Esophagus squamous epithelium (tissue), 5 donors: Measurements from ENCODE around the gene BAG3. TPM values are rescaled to one million over a fixed set of nuclear protein-coding genes. Genes with fewer than 3 reads are reported as not detected.

Experiments
- DNase-seq: peaks from one replicate; lab custom pipeline; 2025; lab: John Stamatoyannopoulos, UW
- H3K27ac ChIP-seq, 4 donors: fragments of 200-600 bp; sonication (generic); one replicate each; pipeline ENCODE4 v1.5.1; 2016 to 2019; ENCODE audit warnings: mild to moderate bottlenecking in 1 of 4
- H3K27me3 ChIP-seq, 4 donors: fragments of 200-600 bp; sonication (generic); 1 replicate in 3 of 4; 2 replicates in 1 of 4; pipeline versions ENCODE4 v1.5.1 to v1.6.0; 2017 to 2021; ENCODE audit warnings: antibody characterized with exemption in 1 of 4
- H3K36me3 ChIP-seq, 3 donors: fragments of 200-600 bp; sonication (generic); one replicate each; pipeline ENCODE4 v1.5.1; 2016 to 2019
- H3K4me1 ChIP-seq, 3 donors: fragments of 200-600 bp; sonication (generic); one replicate each; pipeline ENCODE4 v1.5.1; 2017 to 2019
- H3K4me3 ChIP-seq, 4 donors: fragments of 200-600 bp; sonication (generic); 1 replicate in 3 of 4; 2 replicates in 1 of 4; pipeline ENCODE4 v1.5.1; 2016 to 2019; ENCODE audit warnings: mild to moderate bottlenecking in 2 of 4, moderate library complexity in 1 of 4
- H3K9me3 ChIP-seq, 3 donors: fragments of 200-600 bp; sonication (generic); one replicate each; pipeline ENCODE4 v1.5.1; 2016 to 2019
- CTCF ChIP-seq, 6 experiments: fragments of 450-650 bp in 4 of 6; fragments of 200-600 bp in 2 of 6; sonication (generic) in 2 of 6; IDR thresholded peaks; one replicate each; pipeline ENCODE4 v1.5.1; 2016 to 2019; ENCODE audit warnings: antibody characterized with exemption in 6 of 6, mild to moderate bottlenecking in 4 of 6, moderate library complexity in 4 of 6
- POLR2A ChIP-seq, 4 donors: fragments of 450-650 bp; IDR thresholded peaks; one replicate each; pipeline ENCODE4 v1.6.1; 2017; ENCODE audit warnings: antibody characterized with exemption in 4 of 4, mild to moderate bottlenecking in 4 of 4, moderate library complexity in 3 of 4
- WGBS, 2 donors: methylation state at CpG; one replicate each; pipeline ENCODE4 v1.1.5; 2018; 5-methylcytosine and 5-hydroxymethylcytosine counted together
- intact Hi-C: fragments of 100-400 bp; cut with DNase I; formaldehyde crosslinking; loops from one replicate; pipeline ENCODE4 v1.15.0; 2022
- total RNA-seq, 4 donors: library from RNA; depleted of rRNA; stranded (reverse); fragments of >200 nt; gene quantifications; one replicate each; pipeline ENCODE4 v1.1.0, GENCODE V29; 2016
- donor health status: DM: yes; HTN: yes; CAD: no.

Gene BAG3
- total RNA-seq, 4 donors from 2014 or later, result 51.6 to 102 (median 57.2) TPM

GRCh38 chr10:119724593-119725516 is 73.7 kb downstream of the BAG3 start:
- Histone ChIP-seq H3K27ac (peak overlapping the region; percentile 86 to 98 (median 92)), H3K36me3 (no peaks in the 10 kb centered on the region), H3K27me3 (no peaks in the 10 kb centered on the region), H3K4me1 (peaks cover 6 to 45% (median 23%) of the 10 kb centered on the region in 3 donors), H3K4me3 (peak overlapping the region; percentile 59 to 93 (median 90)), H3K9me3 (no peaks in the 10 kb centered on the region)
- WGBS, 2 donors, result 28 to 33% methylated on average over 16 to 18 of the region's 21 CpGs
- no peak for DNase-seq
- intact Hi-C loops, result loop anchor here (5.0 kb wide), 1 partner anchor 38 kb away; no protein-coding TSS in a partner anchor
- no peak for TF ChIP-seq POLR2A (IDR thresholded peaks at IDR 0.05)
- no peak for TF ChIP-seq CTCF (IDR thresholded peaks at IDR 0.05)

DNA sequence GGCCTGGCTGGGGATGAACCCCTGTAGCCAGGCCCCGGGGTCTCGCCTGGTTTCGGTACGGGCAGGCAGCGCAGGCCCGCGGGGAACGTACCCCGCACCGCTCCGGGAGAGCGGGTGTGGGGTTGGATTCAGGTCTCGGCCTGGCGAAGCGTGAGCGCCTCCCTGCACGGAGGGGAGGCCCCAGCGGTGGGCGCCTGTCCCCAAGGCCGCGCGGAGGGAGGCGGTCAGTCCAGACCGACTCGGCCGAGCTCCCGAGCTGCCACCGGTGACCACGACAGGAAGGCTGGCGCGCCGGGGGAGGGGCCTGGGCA is 74.3 kb downstream of the BAG3 start:
- WGBS, 2 donors, result 2% methylated on average over 7 of the region's 32 CpGs; no CpG with 5 or more reads in 1 of the 2 donors

DNA sequence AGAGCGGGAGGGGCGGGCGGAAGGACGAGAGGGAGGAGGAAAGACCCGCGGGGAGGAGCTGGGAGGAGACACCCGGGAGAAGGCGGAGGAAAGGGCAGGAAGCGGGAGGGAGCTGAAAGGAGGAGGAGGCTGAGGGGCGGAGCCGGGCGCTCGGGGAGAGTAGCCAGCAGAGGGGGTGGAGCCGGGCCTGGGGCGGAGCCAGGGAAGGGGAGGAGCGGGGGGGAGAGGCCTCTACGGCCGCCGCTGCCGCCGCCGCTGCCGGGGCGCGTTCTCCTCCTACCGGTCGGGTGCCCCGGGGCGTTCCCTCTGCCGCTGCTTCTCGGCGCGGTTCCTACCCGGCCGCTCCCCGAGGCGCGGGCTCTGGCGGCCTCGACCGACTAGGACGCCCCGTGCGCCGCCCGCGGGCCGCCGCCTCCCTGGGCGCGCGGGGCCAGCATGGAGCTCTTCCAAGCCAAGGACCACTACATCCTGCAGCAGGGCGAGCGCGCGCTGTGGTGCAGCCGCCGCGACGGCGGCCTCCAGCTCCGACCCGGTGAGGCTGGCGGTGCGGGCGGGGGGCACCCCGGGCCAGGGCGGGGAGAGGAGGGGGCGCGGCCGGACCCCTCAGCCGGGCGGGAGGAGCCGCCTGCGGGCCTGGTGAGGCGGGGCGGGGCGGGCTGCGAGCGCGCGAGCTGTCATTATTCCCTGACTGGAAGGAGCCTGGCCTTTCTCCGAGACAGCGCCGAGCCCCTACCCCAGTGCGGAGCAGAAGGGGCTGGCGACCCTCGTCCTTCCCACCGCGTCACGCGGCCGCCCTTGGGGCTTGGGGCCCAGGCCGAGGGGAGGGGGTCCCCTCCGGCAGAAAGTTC is 74.9 kb downstream of the BAG3 start, which contains the start of gene INPP5F:
INPP5F (plus strand) TSS at position 223 of the 848 bp plus-strand sequence; CDS start at position 436, 213 bp downstream.
- Histone ChIP-seq H3K4me3 (peak within 1 kb of the TSS; percentile 59 to 93 (median 90)), H3K9me3 (no peaks in the 10 kb centered on the region), H3K27me3 (no peaks in the 10 kb centered on the region), H3K4me1 (peaks cover 6 to 45% (median 23%) of the 10 kb centered on the region in 3 donors), H3K36me3 (no peaks in the 10 kb centered on the region), H3K27ac (peak within 1 kb of the TSS; percentile 86 to 98 (median 92))
- TF ChIP-seq CTCF (IDR thresholded peaks at IDR 0.05) (peak in 3 of 6 experiments; percentile 18 to 39 (median 31)), POLR2A (IDR thresholded peaks at IDR 0.05) (peak in 2 of 4 donors; percentile 48 to 74)
- intact Hi-C loops, result loop anchor here (5.0 kb wide), 1 partner anchor 39 kb away; no protein-coding TSS in a partner anchor
- peak; percentile 95 for DNase-seq
- WGBS, 2 donors, result 0% methylated on average over 13 to 31 of the region's 95 CpGs

More for the DNA sequence above, 74.3 kb downstream of the BAG3 start:
- Histone ChIP-seq H3K4me1 (peaks cover 6 to 45% (median 23%) of the 10 kb centered on the region in 3 donors), H3K9me3 (no peaks in the 10 kb centered on the region), H3K27ac (peak overlapping the region; percentile 86 to 98 (median 92)), H3K4me3 (peak overlapping the region; percentile 59 to 93 (median 90)), H3K36me3 (no peaks in the 10 kb centered on the region), H3K27me3 (no peaks in the 10 kb centered on the region)
- DNase-seq, result no peak
- TF ChIP-seq CTCF (IDR thresholded peaks at IDR 0.05) (no peak), POLR2A (IDR thresholded peaks at IDR 0.05) (peak in 3 of 4 donors; percentile 36 to 77 (median 68))
- intact Hi-C loops, result loop anchor here (5.0 kb wide), 1 partner anchor 38 kb away; no protein-coding TSS in a partner anchor

DNA sequence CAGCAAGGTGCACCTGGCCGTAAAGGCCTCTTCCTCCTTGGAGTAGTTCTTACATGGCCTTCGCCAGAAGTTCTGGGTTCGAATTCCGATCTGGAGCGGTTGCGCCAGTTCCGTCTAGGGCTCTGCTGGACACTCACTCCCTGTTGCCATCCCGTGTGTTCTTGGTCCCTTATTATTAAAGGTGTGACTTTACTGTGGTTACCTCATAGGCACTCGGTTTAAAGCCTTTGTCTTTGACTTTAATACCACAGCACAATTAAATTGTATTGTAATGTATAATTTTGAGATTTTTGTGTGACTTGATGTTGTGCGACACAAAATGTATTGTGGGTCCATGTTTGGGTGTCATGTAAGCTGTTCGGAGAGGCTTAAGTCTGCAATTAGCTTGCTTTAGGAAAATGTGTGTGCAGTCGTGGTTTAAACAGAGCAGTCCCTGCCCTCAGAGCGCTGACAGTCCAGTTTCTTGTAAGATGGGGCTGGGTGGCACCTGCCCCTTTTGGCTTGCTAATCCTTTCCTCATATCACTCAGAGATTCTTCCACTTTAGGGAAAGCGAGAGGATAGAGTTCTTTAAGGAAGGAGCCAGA is 75.6 kb downstream of the BAG3 start:
- Histone ChIP-seq H3K4me3 (peak overlapping the region; percentile 59 to 93 (median 90)), H3K27ac (peak overlapping the region; percentile 86 to 97 (median 88)), H3K36me3 (no peaks in the 10 kb centered on the region), H3K27me3 (no peaks in the 10 kb centered on the region), H3K4me1 (peaks cover 6 to 45% (median 23%) of the 10 kb centered on the region in 3 donors), H3K9me3 (no peaks in the 10 kb centered on the region)
- no peak for TF ChIP-seq POLR2A (IDR thresholded peaks at IDR 0.05)
- TF ChIP-seq CTCF (IDR thresholded peaks at IDR 0.05), result no peak
- 33 to 48% methylated on average over 14 of the region's 14 CpGs for whole genome bisulfite sequencing, 2 donors
- intact Hi-C loops, result loop anchor here (5.0 kb wide), 1 partner anchor 39 kb away; no protein-coding TSS in a partner anchor
- DNase-seq, result no peak

Other genes starting within 250 kb of the BAG3 start
- gene RGS10, start 108.7 kb upstream of the BAG3 start, total RNA-seq, result 10 to 100 TPM; 25.5 to 55.8 (median 43.9) TPM
- gene TIAL1, start 54.4 kb upstream of the BAG3 start, total RNA-seq, result 10 to 100 TPM; 50.1 to 84.5 (median 65.2) TPM
- gene INPP5F, start 74.7 kb downstream of the BAG3 start, total RNA-seq, result 10 to 100 TPM in 2 of 4 donors, 1 to 10 TPM in 2; 5.3 to 11.4 (median 9.4) TPM
- gene MCMBP, start 221.5 kb downstream of the BAG3 start, total RNA-seq, result 10 to 100 TPM; 24.2 to 54.9 (median 41.8) TPM
- gene SEC23IP, start 241.3 kb downstream of the BAG3 start, total RNA-seq, result 10 to 100 TPM; 13.0 to 20.5 (median 16.5) TPM